AG09309 (cell line): Measurements from ENCODE around the gene FUS.

Experiments
- DNase-seq: peaks from one replicate; pipeline ENCODE4 v3.0.0-alpha.2; 2010; ENCODE audit warnings: low read depth
- H3K4me3 ChIP-seq: 2 replicates; pipeline ENCODE4 v1.5.1; 2011; ENCODE audit warnings: mild to moderate bottlenecking, low read depth, low read length, moderate library complexity; ENCODE audit not compliant: control insufficient read depth
- CTCF ChIP-seq: IDR thresholded peaks from 2 replicates; pipeline ENCODE4 v1.5.1; 2011; ENCODE audit warnings: mild to moderate bottlenecking, low read depth, low read length, inconsistent platforms; ENCODE audit not compliant: insufficient read depth, control insufficient read depth; ENCODE audit errors: missing control alignments

FUS gene

GRCh38 chr16:31182391-31182790 is 2.5 kb downstream of the FUS start:
- DNase-seq: no peak
- peak overlapping the region; percentile 90 for H3K4me3 ChIP-seq
- no peak for TF ChIP-seq CTCF

- TF ChIP-seq CTCF: no peak
- no peak for DNase-seq
- no peak overlapping the region for H3K4me3 ChIP-seq
Measured at GRCh38 chr16:31183432-31184428, 3.8 kb downstream of the FUS start.

- no peak for TF ChIP-seq CTCF
- DNase-seq: no peak
- no peak overlapping the region for H3K4me3 ChIP-seq
Measured at GRCh38 chr16:31184888-31185287, 4.9 kb downstream of the FUS start.

GRCh38 chr16:31185339-31185738 is 5.4 kb downstream of the FUS start:
- no peak for DNase-seq
- TF ChIP-seq CTCF: no peak
- no peak overlapping the region for H3K4me3 ChIP-seq

- DNase-seq: no peak
- no peak overlapping the region for H3K4me3 ChIP-seq
- TF ChIP-seq CTCF: no peak
Measured at GRCh38 chr16:31186176-31186575, 6.2 kb downstream of the FUS start.

GRCh38 chr16:31186930-31187807 is 7.2 kb downstream of the FUS start:
- no peak overlapping the region for H3K4me3 ChIP-seq

More at GRCh38 chr16:31186930-31187807, 7.2 kb downstream of the FUS start:
- no peak for TF ChIP-seq CTCF
- no peak for DNase-seq
